ENCODE data around the gene MCUR1. TPM values are rescaled to one million over a fixed set of nuclear protein-coding genes. Genes with fewer than 3 reads are reported as not detected.
"Not testable (repeated sequence)": the region's sequence is repeated elsewhere in the genome, so short reads cannot be mapped to it uniquely, and the experiment has no call there.

Gene MCUR1
- 45.5 and 58.2 TPM in 2 replicates for total RNA-seq (2014; rRNA removed; shearing (Covaris generic))
- polyA plus RNA-seq (2015; cell fraction: cytosol; rRNA removed), result 34.1 and 34.8 TPM in 2 replicates
- polyA plus RNA-seq (2015; cell fraction: nucleus; rRNA removed), result 9.8 and 10.9 TPM in 2 replicates

GRCh38 chr6:13814176-13814937 is at the start of gene MCUR1:
Gene MCUR1, minus strand, starts transcription at chr6:13814557. Its CDS starts 128 bp downstream, at chr6:13814429.
- peak; percentile 94 for DNase-seq (ENCODE audit: low read depth, low spot score)
- in situ Hi-C loops (cut with HindIII; ENCODE audit: low pct_unique_long_range_greater_than_20kb, low sequenced_read_pairs), result no loop called here

GRCh38 chr6:13863699-13864155 is 49.4 kb upstream of the MCUR1 start:
- peak; percentile 85 for DNase-seq (ENCODE audit: low read depth, low spot score)
- in situ Hi-C loops (cut with HindIII; ENCODE audit: low pct_unique_long_range_greater_than_20kb, low sequenced_read_pairs), result no loop called here

GRCh38 chr6:13860556-13861185 is 46.3 kb upstream of the MCUR1 start:
- DNase-seq (ENCODE audit: low read depth, low spot score); in situ Hi-C loops (cut with HindIII; ENCODE audit: low pct_unique_long_range_greater_than_20kb, low sequenced_read_pairs): not testable (repeated sequence)

- in situ Hi-C loops (cut with HindIII; ENCODE audit: low pct_unique_long_range_greater_than_20kb, low sequenced_read_pairs), result no loop called here
- DNase-seq (ENCODE audit: low read depth, low spot score), result no peak
These were observed 45.7 kb upstream of the MCUR1 start for GRCh38 chr6:13859871-13860555.

- no peak for DNase-seq (ENCODE audit: low read depth, low spot score)
- in situ Hi-C loops (cut with HindIII; ENCODE audit: low pct_unique_long_range_greater_than_20kb, low sequenced_read_pairs), result no loop called here
These were observed 40.4 kb upstream of the MCUR1 start for GRCh38 chr6:13854716-13855250.

- in situ Hi-C loops (cut with HindIII; ENCODE audit: low pct_unique_long_range_greater_than_20kb, low sequenced_read_pairs), result no loop called here
These were observed 39.5 kb upstream of the MCUR1 start for GRCh38 chr6:13853871-13854270.

GRCh38 chr6:13851803-13852202 is 37.4 kb upstream of the MCUR1 start:
- no peak for DNase-seq (ENCODE audit: low read depth, low spot score)
- in situ Hi-C loops (cut with HindIII; ENCODE audit: low pct_unique_long_range_greater_than_20kb, low sequenced_read_pairs), result no loop called here

More at GRCh38 chr6:13853871-13854270, 39.5 kb upstream of the MCUR1 start:
- no peak for DNase-seq (ENCODE audit: low read depth, low spot score)

GRCh38 chr6:13851330-13851729 is 37.0 kb upstream of the MCUR1 start:
- in situ Hi-C loops (cut with HindIII; ENCODE audit: low pct_unique_long_range_greater_than_20kb, low sequenced_read_pairs), result no loop called here
- DNase-seq (ENCODE audit: low read depth, low spot score), result no peak

- not testable (repeated sequence) for DNase-seq (ENCODE audit: low read depth, low spot score)
These were observed 36.3 kb upstream of the MCUR1 start for GRCh38 chr6:13850690-13851089.

GRCh38 chr6:13848522-13849150 is 34.3 kb upstream of the MCUR1 start:
- DNase-seq (ENCODE audit: low read depth, low spot score), result no peak
- in situ Hi-C loops (cut with HindIII; ENCODE audit: low pct_unique_long_range_greater_than_20kb, low sequenced_read_pairs), result no loop called here

More at GRCh38 chr6:13850690-13851089, 36.3 kb upstream of the MCUR1 start:
- in situ Hi-C loops (cut with HindIII; ENCODE audit: low pct_unique_long_range_greater_than_20kb, low sequenced_read_pairs), result not testable (repeated sequence)

GRCh38 chr6:13847326-13848050 is 33.1 kb upstream of the MCUR1 start:
- DNase-seq (ENCODE audit: low read depth, low spot score), result no peak
- in situ Hi-C loops (cut with HindIII; ENCODE audit: low pct_unique_long_range_greater_than_20kb, low sequenced_read_pairs), result no loop called here

GRCh38 chr6:13846841-13847240 is 32.5 kb upstream of the MCUR1 start:
- DNase-seq (ENCODE audit: low read depth, low spot score), result no peak
- in situ Hi-C loops (cut with HindIII; ENCODE audit: low pct_unique_long_range_greater_than_20kb, low sequenced_read_pairs), result no loop called here

- DNase-seq (ENCODE audit: low read depth, low spot score), result no peak
- in situ Hi-C loops (cut with HindIII; ENCODE audit: low pct_unique_long_range_greater_than_20kb, low sequenced_read_pairs), result no loop called here
These were observed 27.6 kb upstream of the MCUR1 start for GRCh38 chr6:13841936-13842335.

GRCh38 chr6:13838616-13839015 is 24.3 kb upstream of the MCUR1 start:
- DNase-seq (ENCODE audit: low read depth, low spot score), result no peak
- in situ Hi-C loops (cut with HindIII; ENCODE audit: low pct_unique_long_range_greater_than_20kb, low sequenced_read_pairs), result no loop called here

GRCh38 chr6:13836170-13836569 is 21.8 kb upstream of the MCUR1 start:
- DNase-seq (ENCODE audit: low read depth, low spot score), result no peak

GRCh38 chr6:13834790-13835189 is 20.4 kb upstream of the MCUR1 start:
- in situ Hi-C loops (cut with HindIII; ENCODE audit: low pct_unique_long_range_greater_than_20kb, low sequenced_read_pairs), result no loop called here
- DNase-seq (ENCODE audit: low read depth, low spot score), result no peak

More at GRCh38 chr6:13836170-13836569, 21.8 kb upstream of the MCUR1 start:
- in situ Hi-C loops (cut with HindIII; ENCODE audit: low pct_unique_long_range_greater_than_20kb, low sequenced_read_pairs), result no loop called here

GRCh38 chr6:13834018-13834417 is 19.7 kb upstream of the MCUR1 start:
- DNase-seq (ENCODE audit: low read depth, low spot score); in situ Hi-C loops (cut with HindIII; ENCODE audit: low pct_unique_long_range_greater_than_20kb, low sequenced_read_pairs): not testable (repeated sequence)

Data from SK-MEL-5 (cell line).